Measurements from ENCODE around the gene SMARCB1.

DNA sequence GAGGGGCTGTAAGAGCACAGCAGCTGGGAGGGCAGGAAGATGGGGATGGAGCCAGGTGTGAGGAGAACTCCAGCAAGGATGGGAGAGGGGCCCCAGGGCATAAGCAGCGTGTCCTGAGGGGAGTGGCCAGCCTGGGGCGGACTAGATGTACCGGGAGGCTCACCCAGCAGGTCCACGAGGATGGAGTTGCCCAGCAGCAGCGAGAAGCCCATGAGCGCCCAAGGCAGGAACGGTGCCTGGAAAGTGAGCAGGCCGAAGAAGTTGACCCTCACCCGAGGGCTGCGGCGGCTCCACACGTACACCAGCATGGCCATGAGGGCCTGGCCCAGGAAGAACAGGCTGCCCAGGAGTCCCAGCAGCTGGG, 50.7 kb downstream of the SMARCB1 start:
- TF ChIP-seq, protein P1, sequence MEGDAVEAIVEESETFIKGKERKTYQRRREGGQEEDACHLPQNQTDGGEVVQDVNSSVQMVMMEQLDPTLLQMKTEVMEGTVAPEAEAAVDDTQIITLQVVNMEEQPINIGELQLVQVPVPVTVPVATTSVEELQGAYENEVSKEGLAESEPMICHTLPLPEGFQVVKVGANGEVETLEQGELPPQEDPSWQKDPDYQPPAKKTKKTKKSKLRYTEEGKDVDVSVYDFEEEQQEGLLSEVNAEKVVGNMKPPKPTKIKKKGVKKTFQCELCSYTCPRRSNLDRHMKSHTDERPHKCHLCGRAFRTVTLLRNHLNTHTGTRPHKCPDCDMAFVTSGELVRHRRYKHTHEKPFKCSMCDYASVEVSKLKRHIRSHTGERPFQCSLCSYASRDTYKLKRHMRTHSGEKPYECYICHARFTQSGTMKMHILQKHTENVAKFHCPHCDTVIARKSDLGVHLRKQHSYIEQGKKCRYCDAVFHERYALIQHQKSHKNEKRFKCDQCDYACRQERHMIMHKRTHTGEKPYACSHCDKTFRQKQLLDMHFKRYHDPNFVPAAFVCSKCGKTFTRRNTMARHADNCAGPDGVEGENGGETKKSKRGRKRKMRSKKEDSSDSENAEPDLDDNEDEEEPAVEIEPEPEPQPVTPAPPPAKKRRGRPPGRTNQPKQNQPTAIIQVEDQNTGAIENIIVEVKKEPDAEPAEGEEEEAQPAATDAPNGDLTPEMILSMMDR (IDR thresholded peaks at IDR 0.05): no peak
- no peak for TF ChIP-seq POLR2AphosphoS5 (IDR thresholded peaks at IDR 0.05)
- no peak for TF ChIP-seq POLR2A (IDR thresholded peaks at IDR 0.05)
- TF ChIP-seq EP300 (IDR thresholded peaks at IDR 0.05; ENCODE audit: low read depth): no peak

All from transverse colon (tissue), 4 donors.